H1 (cell line): ENCODE data around the gene GPC6. TPM values are rescaled to one million over a fixed set of nuclear protein-coding genes. Genes with fewer than 3 reads are reported as not detected.

Experiments
- CTCF ChIA-PET: fragments of 300-600 bp; sonication (Branson Sonifier 250); formaldehyde crosslinking; loops from one replicate; lab custom pipeline; 2021; ENCODE audit not compliant: partially characterized antibody; lab: Charles Lee
- POLR2A ChIA-PET: fragments of 300-600 bp; sonication (Branson Sonifier 250); formaldehyde crosslinking; loops from one replicate; lab custom pipeline; 2021; ENCODE audit warnings: inconsistent platforms; ENCODE audit not compliant: partially characterized antibody; lab: Charles Lee
- DNase-seq, 2 experiments: peaks; one replicate each; pipeline versions ENCODE4 v3.0.0 to v3.0.0-alpha.2; 2010 to 2022; ENCODE audit warnings: low spot score in 2 of 2, low read depth in 1 of 2, mixed read lengths in 1 of 2
- FAIRE-seq: peaks from 2 replicates; lab custom pipeline; 2011; peaks lifted over from hg19 to GRCh38; lab: Jason Lieb, UNC
- H2AFZ ChIP-seq: 2 replicates; pipeline ENCODE4 v1.8.1; 2012; ENCODE audit warnings: low read length, inconsistent platforms
- H2AK5ac ChIP-seq: 2 replicates; pipeline ENCODE4 v1.6.1; 2013; ENCODE audit warnings: low read depth, low read length
- H2BK120ac ChIP-seq: replicated peaks from 2 replicates; pipeline ENCODE3; 2013; ENCODE audit warnings: low read depth, low read length, inconsistent platforms
- H2BK12ac ChIP-seq: 2 replicates; pipeline ENCODE4 v1.6.1; 2013; ENCODE audit warnings: low read depth, low read length
- H2BK15ac ChIP-seq: 2 replicates; pipeline ENCODE4 v1.6.1; 2013; ENCODE audit warnings: low read length
- H2BK20ac ChIP-seq: 2 replicates; pipeline ENCODE4 v1.6.1; 2013; ENCODE audit warnings: low read length
- H2BK5ac ChIP-seq: 2 replicates; pipeline ENCODE4 v1.6.1; 2013; ENCODE audit warnings: low read depth, low read length
- H3K14ac ChIP-seq: 2 replicates; pipeline ENCODE4 v1.6.1; 2013; ENCODE audit warnings: inconsistent platforms; ENCODE audit not compliant: insufficient read length
- H3K18ac ChIP-seq: 2 replicates; pipeline ENCODE4 v1.6.1; 2013; ENCODE audit warnings: low read length; ENCODE audit errors: extremely low read depth
- H3K23ac ChIP-seq: 2 replicates; pipeline ENCODE4 v1.6.1; 2013; ENCODE audit warnings: inconsistent platforms; ENCODE audit not compliant: insufficient read length
- H3K23me2 ChIP-seq: 2 replicates; pipeline ENCODE4 v1.6.1; 2013; ENCODE audit warnings: low read depth, low read length
- H3K27ac ChIP-seq: 2 replicates; pipeline ENCODE4 v1.6.1; 2011; ENCODE audit warnings: low read depth, low read length, inconsistent platforms
- H3K27me3 ChIP-seq, 4 experiments: replicated peaks in 1 of 4; 1 replicate in 1 of 4; 2 replicates in 3 of 4; pipeline versions ENCODE4 v1.6.1 to v1.8.1; 2011 to 2013; ENCODE audit warnings: low read length in 3 of 4, mild to moderate bottlenecking in 3 of 4, inconsistent platforms in 2 of 4, mixed read lengths in 2 of 4, moderate library complexity in 1 of 4; ENCODE audit not compliant: control insufficient read depth in 3 of 4, insufficient read depth in 3 of 4; ENCODE audit errors: extremely low read depth in 1 of 4
- H3K36me3 ChIP-seq, 4 experiments: 2 replicates each; pipeline versions ENCODE4 v1.6.1 to v1.8.1; 2011 to 2013; ENCODE audit warnings: mild to moderate bottlenecking in 4 of 4, low read length in 3 of 4, moderate library complexity in 2 of 4, control low read depth in 1 of 4, inconsistent platforms in 1 of 4; ENCODE audit not compliant: insufficient read depth in 4 of 4, control insufficient read depth in 2 of 4
- H3K4ac ChIP-seq: replicated peaks from 2 replicates; pipeline ENCODE3; 2013; ENCODE audit warnings: low read length, low read depth, mixed read lengths, inconsistent platforms; ENCODE audit not compliant: insufficient read length
- H3K4me1 ChIP-seq, 4 experiments: replicated peaks in 1 of 4; 1 replicate in 1 of 4; 2 replicates in 3 of 4; pipeline versions ENCODE4 v1.6.1 to v1.8.1; 2011 to 2013; ENCODE audit warnings: low read length in 3 of 4, inconsistent platforms in 2 of 4, mixed read lengths in 1 of 4; ENCODE audit not compliant: insufficient read depth in 4 of 4, control insufficient read depth in 3 of 4
- H3K4me2 ChIP-seq, 2 experiments: 2 replicates each; pipeline versions ENCODE4 v1.6.1 to v1.8.1; 2011 to 2013; ENCODE audit warnings: low read depth in 2 of 2, low read length in 2 of 2, control low read depth in 1 of 2, inconsistent platforms in 1 of 2, mild to moderate bottlenecking in 1 of 2; ENCODE audit not compliant: insufficient read depth in 1 of 2
- H3K4me3 ChIP-seq, 4 experiments: fragments of 200-600, 300-600 bp in 1 of 4; sonication (generic), shearing (Covaris generic), sonication (Bioruptor Twin) in 1 of 4; 2 replicates each; pipeline versions ENCODE4 v1.5.1 to v1.8.1; 2011 to 2016; ENCODE audit warnings: low read length in 4 of 4, low read depth in 3 of 4, control low read depth in 2 of 4, inconsistent platforms in 2 of 4, mild to moderate bottlenecking in 2 of 4, mixed read lengths in 1 of 4, moderate library complexity in 1 of 4; ENCODE audit not compliant: insufficient read depth in 2 of 4; ENCODE audit errors: extremely low read depth in 1 of 4
- H3K56ac ChIP-seq: replicated peaks from 2 replicates; pipeline ENCODE3; 2013; ENCODE audit warnings: low read depth, mild to moderate bottlenecking, mixed read lengths, low read length, inconsistent platforms; ENCODE audit not compliant: insufficient read length
- H3K79me1 ChIP-seq: 2 replicates; pipeline ENCODE4 v1.6.1; 2013; ENCODE audit warnings: low read depth, low read length, control low read depth
- H3K79me2 ChIP-seq, 2 experiments: 2 replicates each; pipeline versions ENCODE4 v1.6.1 to v1.8.1; 2012 to 2013; ENCODE audit warnings: low read length in 2 of 2, mild to moderate bottlenecking in 2 of 2, inconsistent platforms in 1 of 2; ENCODE audit not compliant: insufficient read depth in 2 of 2, control insufficient read depth in 1 of 2
- H3K9ac ChIP-seq, 4 experiments: replicated peaks in 1 of 4; 1 replicate in 1 of 4; 2 replicates in 3 of 4; pipeline versions ENCODE4 v1.6.1 to v1.8.1; 2011 to 2013; ENCODE audit warnings: low read depth in 3 of 4, low read length in 3 of 4, control low read depth in 2 of 4, mild to moderate bottlenecking in 2 of 4, moderate library complexity in 2 of 4, inconsistent platforms in 1 of 4; ENCODE audit errors: extremely low read depth in 1 of 4
- H3K9me3 ChIP-seq, 2 experiments: 2 replicates each; pipeline versions ENCODE4 v1.6.1 to v1.8.1; 2012 to 2013; ENCODE audit warnings: mild to moderate bottlenecking in 2 of 2, moderate library complexity in 2 of 2, control low read depth in 1 of 2, inconsistent platforms in 1 of 2, low read depth in 1 of 2, low read length in 1 of 2, mixed read lengths in 1 of 2; ENCODE audit not compliant: insufficient read depth in 2 of 2
- H4K20me1 ChIP-seq, 2 experiments: replicated peaks in 1 of 2; 2 replicates each; pipeline versions ENCODE3 to v1.8.1; 2011 to 2013; ENCODE audit warnings: inconsistent platforms in 2 of 2, low read length in 2 of 2, mild to moderate bottlenecking in 1 of 2; ENCODE audit not compliant: insufficient read depth in 2 of 2, control insufficient read depth in 1 of 2
- H4K5ac ChIP-seq: 2 replicates; pipeline ENCODE4 v1.6.1; 2013; ENCODE audit warnings: low read length, low read depth, mixed read lengths, inconsistent platforms; ENCODE audit not compliant: insufficient read length
- H4K8ac ChIP-seq: 2 replicates; pipeline ENCODE4 v1.8.0; 2013; ENCODE audit warnings: mild to moderate bottlenecking, moderate library complexity, low read length, inconsistent platforms; ENCODE audit not compliant: insufficient read depth; ENCODE audit errors: extremely low read depth
- H4K91ac ChIP-seq: replicated peaks from 2 replicates; pipeline ENCODE3; 2013; ENCODE audit warnings: low read length, mixed read lengths, inconsistent platforms; ENCODE audit not compliant: insufficient read length
- ASH2L ChIP-seq: fragments of 200-600, 300-600 bp; sonication (generic); IDR thresholded peaks from one replicate; pipeline ENCODE4 v1.7.1; 2017; ENCODE audit warnings: low read length
- KDM5A ChIP-seq: fragments of 200-600 bp; IDR thresholded peaks from 2 replicates; pipeline ENCODE4 v1.7.1; 2012; ENCODE audit warnings: mild to moderate bottlenecking, low read length, inconsistent platforms, mixed read lengths
- NANOG ChIP-seq: IDR thresholded peaks from 2 replicates; pipeline ENCODE4 v1.6.1; 2011; ENCODE audit warnings: low read length, low read depth, mild to moderate bottlenecking, inconsistent platforms; ENCODE audit not compliant: insufficient read depth, poor library complexity, severe bottlenecking
- POLR2AphosphoS5 ChIP-seq: IDR thresholded peaks from 2 replicates; pipeline ENCODE4 v1.6.1; 2011; ENCODE audit warnings: low read depth, low read length
- RBBP5 ChIP-seq: IDR thresholded peaks from 2 replicates; pipeline ENCODE4 v1.7.1; 2012; ENCODE audit warnings: low read depth, mild to moderate bottlenecking, inconsistent platforms, low read length, moderate library complexity, borderline replicate concordance
- SIX5 ChIP-seq: IDR thresholded peaks from 2 replicates; pipeline ENCODE4 v1.6.1; 2011; ENCODE audit warnings: mild to moderate bottlenecking, low read depth, low read length
- SP4 ChIP-seq: IDR thresholded peaks from 2 replicates; pipeline ENCODE4 v1.6.1; 2012; ENCODE audit warnings: low read length, inconsistent platforms
- SRF ChIP-seq: IDR thresholded peaks from 2 replicates; pipeline ENCODE4 v1.6.1; 2011; ENCODE audit warnings: mild to moderate bottlenecking, low read depth, low read length, moderate library complexity
- SUZ12 ChIP-seq: fragments of 200-600 bp; sonication (generic); IDR thresholded peaks from 2 replicates; pipeline ENCODE4 v1.6.1; 2012; ENCODE audit warnings: mild to moderate bottlenecking, inconsistent platforms, low read length, moderate library complexity, mixed read lengths
- TAF7 ChIP-seq: optimal IDR thresholded peaks from 2 replicates; pipeline ENCODE3; 2011; ENCODE audit warnings: low read depth, mild to moderate bottlenecking, inconsistent platforms, low read length, moderate library complexity, borderline replicate concordance
- YY1 ChIP-seq: IDR thresholded peaks from 2 replicates; pipeline ENCODE4 v1.6.1; 2011; ENCODE audit warnings: low read depth, mild to moderate bottlenecking, low read length
- WGBS, 2 experiments: shearing (Covaris generic) in 1 of 2; methylation state at CpG; one replicate each; pipeline versions ENCODE4 v1.1.6 to v1.1.7; 2013 to 2015; ENCODE audit warnings: low lambda C conversion rate in 2 of 2, mixed read lengths in 2 of 2, inconsistent platforms in 1 of 2, low coverage in 1 of 2, missing lambda C conversion rate in 1 of 2; ENCODE audit not compliant: insufficient replicate concordance in 2 of 2, insufficient coverage in 1 of 2, insufficient read length in 1 of 2; ENCODE audit errors: extremely low coverage in 1 of 2, missing lambda C conversion rate in 1 of 2; 5-methylcytosine and 5-hydroxymethylcytosine counted together
- polyA plus RNA-seq, 7 experiments: library from polyadenylated mRNA; depleted of rRNA in 3 of 7; stranded (reverse) in 5 of 7; unstranded in 2 of 7; fragments of >200 nt in 5 of 7; fragments of 200-250 nt in 2 of 7; gene quantifications; 1 replicate in 5 of 7; 2 replicates in 1 of 7; 4 replicates in 1 of 7; pipeline versions ENCODE4 v1.2.1 to v1.2.3, GENCODE V29; 2011 to 2013; ENCODE audit warnings: missing spikeins in 2 of 7, mixed read lengths in 2 of 7
- total RNA-seq: library from RNA; stranded (reverse); fragmentation: NEBNext Ultra II Directional; extraction: Animal tissue kit (Norgen Biotek cat#: 25700); gene quantifications from 2 replicates; pipeline ENCODE4 v1.2.1, GENCODE V29; 2021
- TF ChIP-seq, protein P1 (sequence below): IDR thresholded peaks from 2 replicates; pipeline ENCODE4 v1.6.1; 2012; ENCODE audit warnings: inconsistent platforms

The GPC6 gene
- total and polyA plus RNA-seq, 2 of the 8 experiments (the other 6 are each of a cell fraction or from before 2014, with no cell fraction given) = 5.4 to 12.0 TPM

DNA sequence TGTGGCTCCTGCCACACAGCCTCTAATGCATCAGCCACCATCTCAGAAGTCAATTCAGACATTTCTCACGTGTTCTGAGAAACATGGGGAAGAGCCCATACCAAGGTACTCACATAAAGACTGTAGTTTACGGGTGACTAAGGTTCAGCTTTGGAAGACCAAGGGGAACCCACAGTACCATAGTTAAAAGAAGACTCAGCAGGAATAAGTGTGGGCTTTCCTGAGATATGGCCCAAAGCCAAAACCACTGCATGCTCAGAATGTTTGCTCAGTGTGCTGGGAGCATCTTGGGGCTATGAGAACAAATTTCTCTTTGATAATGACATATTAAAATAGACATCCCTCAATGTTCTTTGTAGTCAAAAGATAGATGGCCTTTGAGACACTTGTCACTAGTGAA, 969.1 kb downstream of the GPC6 start:
- Histone ChIP-seq H3K4me1 (no peaks in the 10 kb centered on the region), H2AK5ac (no peak overlapping the region), H2BK20ac (no peak overlapping the region), H2BK5ac (no peak overlapping the region), H2AFZ (no peak overlapping the region), H3K36me3 (no peaks in the 10 kb centered on the region), H3K4me3 (no peak overlapping the region), H2BK12ac (no peak overlapping the region), H3K18ac (no peak overlapping the region), H3K27me3 (no peaks in the 10 kb centered on the region), H4K8ac (no peak overlapping the region), H3K4me2 (no peak overlapping the region), H3K23me2 (no peaks in the 10 kb centered on the region), H3K23ac (no peak overlapping the region), H4K91ac (no peak overlapping the region), H4K20me1 (no peaks in the 10 kb centered on the region), H3K9ac (no peak overlapping the region), H3K56ac (no peak overlapping the region), H3K4ac (no peak overlapping the region), H3K79me1 (no peaks in the 10 kb centered on the region), H3K14ac (no peak overlapping the region), H3K9me3 (no peaks in the 10 kb centered on the region), H4K5ac (no peak overlapping the region), H2BK15ac (no peak overlapping the region), H3K27ac (no peak overlapping the region), H2BK120ac (no peak overlapping the region), H3K79me2 (no peaks in the 10 kb centered on the region)
- 85% methylated on average over 2 of the region's 2 CpGs; no CpG with 5 or more reads in 1 of the 2 experiments for WGBS, 2 experiments
- CTCF ChIA-PET = no interaction called here
- POLR2A ChIA-PET = no interaction called here
- no peak for DNase-seq
- no peak for FAIRE-seq
- TF ChIP-seq SUZ12 (no peak), RBBP5 (no peak), POLR2AphosphoS5 (no peak), TAF7 (no peak), SP4 (no peak), SIX5 (no peak), YY1 (no peak), KDM5A (no peak), ASH2L (no peak), SRF (no peak), NANOG (no peak)
- TF ChIP-seq, protein P1, sequence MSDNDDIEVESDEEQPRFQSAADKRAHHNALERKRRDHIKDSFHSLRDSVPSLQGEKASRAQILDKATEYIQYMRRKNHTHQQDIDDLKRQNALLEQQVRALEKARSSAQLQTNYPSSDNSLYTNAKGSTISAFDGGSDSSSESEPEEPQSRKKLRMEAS = no peak
